NCI-H748 (cell line): Measurements from ENCODE around the gene BICRAL.
"Not testable (repeated sequence)": the region's sequence is repeated elsewhere in the genome, so short reads cannot be mapped to it uniquely, and the experiment has no call there.

ENCODE experiments used
- DNase-seq: peaks from one replicate; lab custom pipeline; 2025; ENCODE audit not compliant: unreplicated experiment; lab: John Stamatoyannopoulos, UW

BICRAL gene

DNA sequence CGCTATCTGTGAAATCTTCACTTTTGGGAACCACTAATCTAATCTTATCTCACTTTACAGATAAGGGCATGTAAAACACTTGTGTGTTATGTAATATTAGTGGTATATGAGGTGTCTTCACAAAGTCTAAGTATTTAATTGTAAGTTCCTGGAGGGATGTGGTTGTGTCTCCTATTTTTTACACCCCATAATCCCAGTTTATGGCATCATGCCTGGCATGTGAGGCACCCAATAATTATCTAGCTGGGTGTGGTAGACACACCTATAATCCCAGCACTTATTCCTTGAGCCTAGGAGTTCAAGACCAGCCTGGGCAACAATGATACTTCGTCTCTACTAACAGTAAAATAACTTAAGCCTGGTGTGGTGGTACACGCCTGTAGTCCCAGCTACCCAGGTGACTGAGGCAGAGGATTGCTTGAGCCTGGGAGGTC, 19.4 kb upstream of the BICRAL start:
- DNase-seq: no peak

DNA sequence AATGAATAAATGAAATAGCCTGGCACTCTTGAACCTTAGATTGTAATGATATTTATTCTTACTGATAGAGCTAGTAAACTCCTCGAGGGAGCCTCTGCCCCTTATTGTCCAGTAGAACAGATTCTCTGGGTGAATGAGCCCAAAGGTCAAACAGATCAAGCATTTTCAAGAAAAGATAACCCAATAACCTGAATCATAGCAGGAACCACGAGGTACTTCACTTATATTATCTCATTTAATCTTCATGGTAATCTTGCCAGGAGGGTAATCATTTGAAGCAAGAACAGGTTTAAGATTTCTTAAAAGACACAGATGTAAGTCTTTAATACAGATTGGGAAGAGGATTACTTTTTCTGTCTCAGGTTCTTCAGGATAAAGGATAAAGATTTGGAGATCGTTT, 18.9 kb upstream of the BICRAL start:
- DNase-seq: no peak

DNA sequence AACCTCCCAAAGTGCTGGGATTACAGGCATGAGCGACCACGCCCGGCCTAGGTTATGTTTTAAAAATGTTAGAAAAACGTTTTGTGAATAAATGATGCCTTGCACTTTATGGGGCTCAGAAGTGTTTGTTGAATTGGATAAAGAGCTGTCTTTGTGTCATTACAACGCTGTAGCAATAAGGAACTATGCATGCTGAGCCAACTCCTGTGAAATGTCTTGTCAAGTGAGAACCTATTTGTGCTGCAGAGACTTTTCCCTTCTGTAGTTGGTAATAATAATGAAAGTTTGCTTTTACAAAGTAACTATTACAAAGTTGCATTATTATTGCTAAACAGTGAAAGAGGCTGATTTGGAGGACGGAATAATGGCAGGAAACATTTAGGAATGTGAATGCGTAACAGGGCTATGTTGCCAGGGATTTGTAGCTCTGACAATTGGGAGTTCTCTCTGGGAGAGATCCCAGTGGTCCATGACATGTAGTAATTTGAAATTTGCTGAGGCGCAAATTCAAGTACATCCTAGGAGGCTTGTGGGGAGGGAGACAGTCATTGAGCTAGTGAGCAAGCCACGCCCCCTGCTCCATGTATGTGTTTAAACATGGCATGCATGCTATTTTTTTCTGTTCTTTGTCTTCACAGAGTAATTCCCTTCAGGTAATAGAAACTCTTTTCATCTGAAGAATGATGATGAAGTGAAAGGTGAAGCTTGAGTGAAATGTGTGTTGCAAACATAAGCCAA, 16.8 kb upstream of the BICRAL start:
- no peak for DNase-seq

DNA sequence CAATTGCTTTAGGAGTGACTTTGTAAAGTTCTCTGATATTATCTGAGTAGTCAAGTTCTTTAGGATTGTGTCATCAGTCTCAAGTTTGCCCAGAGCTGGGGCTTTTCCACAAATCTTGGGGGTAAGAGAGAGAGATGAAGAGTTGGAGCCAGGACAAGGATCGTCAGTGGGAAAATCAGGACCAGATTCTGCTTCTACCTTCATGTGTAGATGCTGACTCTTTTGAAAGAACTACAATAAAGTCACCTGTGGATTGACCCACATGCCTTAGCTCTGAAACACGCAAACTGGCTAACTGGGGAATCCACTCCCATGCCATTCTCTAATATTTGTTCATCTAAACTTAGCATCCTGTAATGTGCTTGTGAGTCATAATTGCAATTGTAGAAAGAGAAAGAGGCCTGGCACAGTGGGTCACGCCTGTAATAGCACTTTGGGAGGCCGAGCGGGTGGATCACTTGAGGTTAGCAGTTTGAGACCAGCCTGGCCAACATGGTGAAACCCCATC, 15.6 kb upstream of the BICRAL start:
- no peak for DNase-seq

DNA sequence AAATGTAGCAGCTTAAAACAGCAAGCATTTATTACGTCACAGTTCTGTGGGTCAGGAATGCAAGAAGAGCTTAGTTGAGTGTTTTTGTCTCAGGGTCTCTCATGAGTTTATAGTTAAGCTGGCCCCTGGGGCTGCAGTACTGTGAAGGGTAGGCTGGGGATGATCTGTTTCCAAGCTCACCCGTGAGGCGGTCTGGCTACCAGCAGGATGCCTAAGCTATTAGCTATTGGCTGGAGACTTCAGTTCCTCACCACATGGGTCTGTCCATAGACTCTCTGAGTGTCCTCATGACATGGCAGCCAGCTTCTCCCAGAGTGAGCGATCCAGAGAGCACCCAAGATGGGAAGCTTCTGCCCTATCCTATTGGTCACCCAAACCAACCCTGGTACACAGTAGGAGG, 12.8 kb upstream of the BICRAL start:
- no peak for DNase-seq

DNA sequence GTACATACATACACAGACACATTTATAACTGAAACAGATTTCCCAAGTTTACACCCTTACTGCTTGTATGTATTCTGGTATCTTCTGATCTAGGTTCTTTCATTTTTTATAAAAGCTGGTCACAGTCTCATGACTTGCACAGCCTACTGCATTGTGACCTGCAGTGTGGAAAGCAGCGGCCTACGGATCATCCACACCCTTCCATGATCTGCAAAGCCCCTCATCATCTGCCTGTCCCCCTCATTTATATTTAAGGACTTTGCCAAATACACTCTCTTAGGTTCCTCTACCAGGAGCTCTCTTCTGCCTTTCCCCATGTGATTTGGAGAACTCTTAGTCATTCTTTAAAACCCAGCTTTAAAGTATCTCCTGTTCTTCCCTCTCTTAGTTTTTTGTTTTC, 12.0 kb upstream of the BICRAL start:
- DNase-seq: no peak

DNA sequence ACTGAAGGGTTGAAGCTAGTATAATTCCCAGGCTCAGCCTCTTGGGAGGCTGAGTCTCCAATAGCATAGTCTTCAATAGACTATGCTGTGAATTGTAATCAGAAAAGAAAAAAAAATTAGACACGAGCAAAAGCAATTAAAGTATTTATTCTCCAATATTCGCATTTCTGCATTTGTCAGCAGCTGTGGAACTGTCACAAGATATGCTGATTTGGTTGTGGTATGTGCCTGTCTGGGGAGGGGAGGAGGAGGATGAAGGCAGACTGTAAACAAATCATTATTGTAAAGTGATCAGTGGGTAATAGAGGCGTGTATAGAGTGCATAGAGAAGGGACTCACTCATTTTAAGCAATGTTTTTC, 10.1 kb upstream of the BICRAL start:
- DNase-seq: peak; percentile 57

DNA sequence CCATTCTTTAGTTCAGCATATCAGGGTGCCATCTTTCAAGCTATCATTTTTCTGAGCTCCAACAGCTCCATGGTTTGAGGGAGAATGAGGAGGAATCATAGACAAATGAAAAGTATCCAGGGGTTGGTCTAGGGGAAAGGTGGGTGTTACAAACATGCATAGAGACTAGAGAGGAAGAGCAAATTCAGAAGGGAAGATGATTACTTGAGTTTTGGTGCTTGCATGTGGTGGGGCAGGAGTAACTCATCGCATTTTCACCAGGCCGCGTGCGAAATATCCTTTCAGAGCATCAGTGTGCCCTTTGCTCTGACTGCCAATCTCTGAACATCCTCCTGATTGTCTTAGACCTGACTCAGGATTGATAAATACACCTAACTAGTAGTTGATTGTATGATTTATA, 7.7 kb upstream of the BICRAL start:
- no peak for DNase-seq

DNA sequence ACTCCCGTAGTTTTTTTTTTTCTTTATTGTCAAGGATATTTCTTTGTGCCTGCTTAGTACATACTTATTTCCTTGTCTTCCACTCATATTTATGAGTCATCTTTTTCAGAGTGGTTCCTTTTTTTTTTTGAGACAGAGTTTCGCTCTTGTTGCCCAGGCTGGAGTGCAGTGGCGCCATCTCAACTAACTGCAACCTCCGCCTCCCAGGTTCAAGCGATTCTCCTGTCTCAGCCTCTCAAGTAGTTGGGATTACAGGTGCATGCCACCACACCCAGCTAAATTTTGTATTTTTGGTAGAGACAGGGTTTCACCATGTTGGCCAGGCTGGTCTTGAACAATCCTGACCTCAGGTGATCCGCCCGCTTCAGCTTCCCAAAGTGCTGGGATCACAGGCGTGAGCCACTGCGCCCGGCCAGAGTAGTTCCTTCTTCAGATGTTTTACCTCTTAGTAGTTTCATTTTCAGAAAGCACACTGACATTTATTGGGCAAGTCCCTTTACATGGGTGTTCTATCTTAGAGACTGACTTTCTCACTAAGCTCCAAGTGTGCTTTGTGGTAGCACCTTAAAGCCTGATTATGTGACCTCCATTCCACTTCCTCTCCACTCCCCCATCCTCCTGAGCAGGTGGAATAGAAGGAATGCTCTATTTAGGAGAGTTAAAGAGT, 6.9 kb upstream of the BICRAL start:
- not testable (repeated sequence) for DNase-seq

DNA sequence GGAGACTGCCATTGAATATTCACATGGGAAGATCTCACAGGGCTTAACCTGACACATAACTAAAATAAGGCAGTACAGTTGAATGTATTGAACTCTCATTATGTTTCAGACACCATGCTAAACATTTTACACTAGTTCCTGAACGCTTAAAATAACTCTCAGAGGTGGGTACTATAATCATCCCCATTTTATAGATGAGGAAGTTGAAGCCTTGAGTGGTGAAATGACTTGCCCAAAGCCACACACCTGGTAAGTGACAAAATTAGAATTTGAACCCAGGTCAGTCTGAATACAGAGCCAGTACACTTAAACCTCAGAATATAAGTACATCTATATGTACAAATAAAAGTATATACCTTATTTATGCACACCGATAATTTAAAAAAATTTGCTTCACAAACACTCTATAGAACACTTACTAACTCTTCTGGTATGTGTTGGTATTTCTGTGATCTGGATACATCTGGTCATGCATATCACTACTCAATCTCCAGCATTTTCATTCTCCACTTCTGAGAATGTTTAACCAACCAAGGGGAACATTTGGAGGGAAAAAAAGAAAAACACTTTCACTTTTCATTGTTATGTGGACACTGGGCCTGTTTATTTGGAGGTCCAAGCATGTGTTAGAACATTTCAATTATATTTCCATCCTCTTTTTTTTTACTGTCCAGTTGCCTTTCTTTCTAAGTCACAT, 4.6 kb upstream of the BICRAL start:
- DNase-seq: no peak

DNA sequence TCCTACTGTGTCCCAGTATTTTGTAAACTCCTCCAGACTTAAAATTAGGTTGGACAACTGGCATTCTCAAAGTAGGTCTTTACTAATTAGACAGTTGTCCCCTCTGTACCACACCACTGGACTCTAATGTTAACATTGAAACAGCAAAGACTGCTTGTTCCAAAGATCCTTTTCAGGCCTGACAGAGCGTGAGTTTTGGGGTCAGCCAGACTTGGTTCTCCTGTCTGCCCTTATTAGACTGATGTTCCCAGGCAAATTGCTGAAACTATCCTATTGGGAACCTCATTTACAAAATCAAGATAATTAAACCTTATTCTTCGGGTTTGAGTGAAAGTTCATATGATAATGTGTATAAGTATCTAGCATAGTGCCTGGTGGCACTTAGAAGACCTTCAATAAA, 3.7 kb upstream of the BICRAL start:
- DNase-seq: no peak

DNA sequence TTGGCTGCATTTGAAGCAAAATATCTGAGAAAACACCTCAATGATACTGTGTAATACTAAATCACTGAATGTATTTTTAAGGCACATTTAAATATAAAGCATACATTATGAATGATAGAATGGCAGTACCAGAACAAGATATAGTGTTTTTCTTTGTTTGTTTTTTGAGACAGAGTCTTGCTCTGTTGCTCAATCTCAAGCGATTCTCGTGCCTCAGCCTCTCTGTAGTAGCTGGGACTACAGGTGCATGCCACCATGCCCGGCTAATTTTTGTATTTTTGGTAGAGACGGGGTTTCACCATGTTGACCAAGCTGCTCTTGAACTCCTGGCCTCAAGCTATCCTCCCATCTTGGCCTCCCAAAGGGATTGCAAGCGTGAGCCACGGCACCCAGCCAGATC, 2.3 kb upstream of the BICRAL start:
- DNase-seq: no peak

DNA sequence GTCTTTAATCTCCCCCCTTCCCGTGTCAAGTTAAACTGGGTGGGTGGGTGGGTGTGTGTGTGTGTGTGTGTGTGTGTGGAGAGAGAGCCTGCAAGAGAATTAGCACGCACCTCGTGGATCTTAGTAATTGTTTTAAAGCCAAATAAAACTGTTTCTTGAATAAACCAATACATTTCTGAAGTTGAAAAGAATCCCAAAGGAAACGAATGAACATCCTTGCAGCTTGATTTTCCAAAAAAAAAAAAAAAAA, 381 bp upstream of the BICRAL start:
- DNase-seq: peak; percentile 64

DNA sequence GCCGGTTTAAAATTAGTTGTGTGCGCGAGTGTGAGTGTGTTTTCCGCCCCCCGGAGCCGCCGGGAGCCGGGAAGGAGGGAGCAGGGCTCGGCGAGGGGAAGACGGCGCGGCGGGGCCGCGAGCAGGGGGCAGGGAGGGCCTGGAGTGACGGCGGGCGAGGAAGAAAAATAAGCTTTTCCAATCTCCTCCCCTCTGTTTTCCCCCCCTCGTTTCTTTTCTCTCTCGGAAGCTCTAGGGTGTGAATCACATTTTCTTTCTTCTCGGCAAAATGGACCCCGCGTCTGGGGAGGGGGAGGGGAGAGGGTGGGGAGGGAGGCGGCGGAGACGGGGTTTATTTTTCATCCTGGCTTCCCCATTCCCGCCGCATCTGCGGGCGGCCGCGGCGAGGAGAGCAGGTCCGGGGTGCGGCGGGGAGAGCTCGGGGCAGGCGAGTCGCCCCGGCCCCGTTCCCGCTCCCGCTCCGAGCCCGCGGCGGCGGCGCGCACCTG, 881 bp downstream of the BICRAL start:
- peak; percentile 98 for DNase-seq

DNA sequence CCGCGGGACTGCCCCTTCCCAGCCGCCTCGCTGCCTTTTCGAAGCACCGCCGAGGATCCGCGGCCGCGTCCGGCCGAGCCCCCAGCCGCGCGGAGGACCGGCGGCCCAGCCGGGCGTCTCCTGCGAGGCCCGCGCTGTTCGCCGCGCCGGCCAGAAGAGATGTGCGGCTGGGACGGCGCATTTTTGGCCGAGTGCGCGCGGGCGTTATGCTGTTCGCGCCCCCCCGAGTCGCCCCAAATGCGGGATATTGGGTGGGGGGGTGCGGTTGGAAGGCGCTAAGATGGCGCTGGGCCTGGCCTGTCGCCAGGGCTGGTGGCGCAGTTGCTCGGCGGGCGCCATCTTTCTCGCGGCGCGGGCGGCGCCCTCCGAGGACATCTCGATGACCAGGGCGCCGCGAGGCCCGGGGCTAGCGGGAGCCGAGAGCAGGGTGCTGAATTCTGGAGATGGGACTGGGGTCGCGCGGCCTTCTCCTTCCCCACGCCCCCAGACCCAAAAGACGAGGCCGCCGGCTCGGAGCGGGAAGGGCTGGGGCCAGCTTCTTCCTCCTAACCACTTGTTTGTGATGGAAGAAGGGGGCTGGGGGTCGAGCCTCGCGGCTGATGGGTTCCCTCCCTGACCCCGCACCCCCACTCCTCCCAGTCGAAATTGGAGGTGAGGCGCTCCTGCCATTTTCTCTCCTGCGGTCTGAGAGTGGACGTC, 1.5 kb downstream of the BICRAL start:
- DNase-seq: peak; percentile 87

DNA sequence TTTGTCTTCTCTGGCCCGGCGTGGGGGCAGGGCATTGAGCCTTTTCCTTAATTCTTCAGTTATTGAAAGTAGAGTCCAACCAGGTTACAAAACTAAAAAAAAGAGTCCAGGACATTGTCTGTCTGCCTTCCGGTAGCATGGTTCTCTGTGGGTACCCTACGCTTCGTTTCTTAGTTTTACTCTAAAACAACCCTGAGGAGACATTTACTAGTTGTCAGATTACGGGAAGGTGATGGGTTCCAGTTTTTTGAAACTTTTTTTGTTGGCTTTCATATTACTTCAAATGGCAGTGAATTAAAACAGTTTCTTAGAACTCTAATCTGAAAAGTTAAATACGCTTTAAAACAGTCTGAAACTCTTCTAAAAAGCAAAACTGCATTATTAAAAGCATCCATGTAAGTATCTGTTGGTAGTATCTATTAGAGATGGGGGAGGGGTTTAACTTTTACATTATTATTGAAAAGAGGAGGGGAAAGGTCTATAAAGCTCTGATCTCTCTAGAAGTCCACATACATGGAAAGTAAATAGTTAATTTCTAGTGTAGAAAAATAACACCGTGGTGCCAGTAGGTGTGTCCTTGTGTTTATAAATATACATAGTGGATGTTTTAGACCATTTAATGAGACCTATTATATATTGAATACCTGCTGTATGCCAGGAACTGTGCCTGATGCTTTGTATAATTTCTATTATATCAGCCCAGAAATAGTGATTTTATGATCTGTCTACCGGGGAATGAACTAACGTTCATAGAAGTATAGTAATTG, 2.2 kb downstream of the BICRAL start:
- peak; percentile 51 for DNase-seq

DNA sequence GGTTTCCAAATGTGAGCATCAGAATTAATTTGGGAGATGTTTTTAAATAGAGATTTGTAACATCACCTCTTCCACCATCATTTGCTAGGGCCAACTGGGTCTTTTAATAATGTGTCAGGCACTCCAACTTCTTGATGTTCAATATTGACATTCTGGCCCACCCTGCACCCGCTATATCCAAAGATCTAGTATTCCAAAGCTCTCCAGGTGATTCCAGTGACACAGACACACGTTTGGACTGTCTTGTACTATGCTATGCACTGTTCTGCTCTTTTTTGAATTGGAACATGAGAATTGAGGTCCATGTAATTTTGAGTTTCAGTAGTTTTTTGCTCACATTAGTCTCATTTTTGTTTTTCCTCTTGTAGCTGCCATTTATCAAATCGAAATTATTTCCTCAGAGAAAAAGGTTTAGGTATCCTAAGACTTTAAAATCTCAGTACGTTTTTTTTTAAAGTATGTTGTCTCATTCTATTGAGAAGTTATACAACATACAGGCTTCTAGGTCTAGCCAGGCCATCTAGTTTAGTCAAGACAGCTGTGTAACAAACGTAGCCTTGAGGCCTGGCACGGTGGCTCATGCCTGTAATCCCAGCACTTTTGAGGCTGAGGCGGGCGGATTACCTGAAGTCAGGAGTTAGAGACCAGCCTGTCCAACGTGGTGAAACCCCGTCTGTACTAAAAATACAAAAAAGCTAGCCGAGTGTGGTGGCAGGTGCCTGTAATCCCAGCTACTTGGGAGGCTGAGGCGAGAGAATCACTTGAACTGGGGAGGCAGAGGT, 3.1 kb downstream of the BICRAL start:
- DNase-seq: peak; percentile 59

DNA sequence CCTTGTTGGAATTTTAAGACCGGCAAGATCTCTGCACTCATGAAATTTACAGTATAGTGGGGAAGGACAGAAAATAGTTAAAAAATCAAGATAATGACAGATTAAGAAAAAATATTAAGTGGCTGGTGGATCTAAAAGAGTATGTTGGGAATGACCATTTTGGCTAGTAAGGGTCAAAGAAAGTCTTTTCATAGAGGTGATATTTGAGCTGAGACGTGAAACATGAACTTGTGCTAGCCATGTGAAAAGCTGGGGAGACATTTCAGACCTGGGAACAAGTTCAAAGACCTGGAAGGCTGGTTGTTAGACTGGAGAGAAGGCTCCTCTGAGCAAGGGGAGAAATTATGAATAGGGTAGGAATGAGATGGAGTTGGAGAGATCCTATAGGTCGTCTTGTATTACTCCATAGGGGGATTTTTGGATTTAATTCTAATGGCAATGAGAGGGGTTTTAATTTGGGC, 4.7 kb downstream of the BICRAL start:
- DNase-seq: no peak

DNA sequence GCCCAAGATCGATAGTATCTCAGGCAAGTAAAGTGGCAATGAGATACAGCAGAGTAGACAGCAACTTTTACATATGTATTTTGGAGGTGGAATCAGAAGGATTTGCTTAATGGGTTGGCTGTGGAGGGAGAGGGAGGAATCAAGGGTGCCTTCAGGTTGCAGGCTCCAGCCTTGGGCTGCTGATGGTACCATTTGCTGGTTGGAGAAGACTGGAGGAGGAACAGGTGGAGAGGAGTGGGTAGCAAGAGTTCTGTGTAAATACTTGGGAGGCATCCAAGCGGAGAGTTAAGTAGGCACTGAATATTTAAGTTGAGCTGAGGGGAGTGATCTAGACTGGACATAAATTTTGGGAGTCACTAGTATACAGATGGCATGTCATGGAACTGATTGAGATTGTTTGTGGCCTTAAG, 5.2 kb downstream of the BICRAL start:
- DNase-seq: no peak

DNA sequence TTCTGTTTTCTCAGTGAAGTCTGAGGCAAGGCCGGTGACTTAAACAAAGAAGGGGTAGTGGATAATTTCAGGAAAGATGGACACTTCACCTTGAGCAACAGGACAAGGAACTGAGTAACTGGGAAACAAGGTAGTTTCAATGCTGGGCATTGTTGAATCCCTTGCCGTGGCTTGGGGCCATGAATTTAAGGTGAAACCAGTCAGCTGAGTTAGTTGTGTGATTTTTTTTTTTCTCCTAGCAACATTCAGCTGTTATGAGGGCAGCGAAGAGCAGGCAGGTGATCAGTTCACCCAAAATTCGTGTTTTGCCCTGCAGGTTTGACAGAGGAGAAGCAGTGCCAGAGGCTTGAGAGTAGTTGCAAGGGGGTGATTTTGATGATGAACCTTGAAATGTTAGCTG, 6.8 kb downstream of the BICRAL start:
- no peak for DNase-seq
